Mucosa of descending colon (tissue), 3 donors: ENCODE measurements around the gene CERS6. TPM values are rescaled to one million over a fixed set of nuclear protein-coding genes. Genes with fewer than 3 reads are reported as not detected.
A peak's percentile ranks its signal among the peaks of the same experiment; 100 is the strongest.

ENCODE experiments used
- ATAC-seq: fragments of 200-7000 bp; cut with Tn5 transposase; one replicate; pipeline ENCODE4 v1.9.1; 2020; ENCODE audit warnings: mild to moderate bottlenecking, moderate library complexity
- DNase-seq, 3 donors: peaks; one replicate each; pipeline ENCODE4 v3.0.0-alpha.2; 2020
- H3K36me3 ChIP-seq: fragments of 200-600 bp; one replicate; pipeline ENCODE4 v1.8.0; 2021; ENCODE audit warnings: low read depth, mild to moderate bottlenecking
- H3K4me1 ChIP-seq: fragments of 200-600 bp; one replicate; pipeline ENCODE4 v1.8.0; 2021; ENCODE audit warnings: low read depth, mild to moderate bottlenecking
- H3K4me3 ChIP-seq: fragments of 200-600 bp; one replicate; pipeline ENCODE4 v1.8.0; 2021; ENCODE audit warnings: mild to moderate bottlenecking
- H3K9me3 ChIP-seq: fragments of 200-600 bp; one replicate; pipeline ENCODE4 v1.8.0; 2021; ENCODE audit warnings: mild to moderate bottlenecking
- CTCF ChIP-seq: fragments of 200-600 bp; IDR thresholded peaks from one replicate; pipeline ENCODE4 v1.8.0; 2022; ENCODE audit warnings: antibody characterized with exemption, mild to moderate bottlenecking
- intact Hi-C, 2 donors: fragments of 100-400 bp; cut with DNase I in 1 of 2; cut with micrococcal nuclease in 1 of 2; formaldehyde crosslinking; loops; one replicate each; pipeline versions ENCODE4 v1.11.0 to v1.11.1; 2022; cut with DNase I, micrococcal nuclease
- total RNA-seq, 3 donors: library from RNA; stranded (reverse); fragmentation: NEBNext Ultra II Directional in 2 of 3; extraction: Animal tissue kit (Norgen Biotek cat#: 25700) in 2 of 3; gene quantifications; one replicate each; pipeline versions ENCODE4 v1.2.1 to v1.2.4, GENCODE V29; 2021 to 2023
- donor health status: DM: no; HTN: no; CAD: no; lungs with moderate emphysema.
- donor health status: DM: no; HTN: no; CAD: no.
- donor health status: DM: no; HTN: yes; CAD: no.

CERS6 gene
- total RNA-seq, 3 donors from 2014 or later = 27.4 to 67.2 (median 65.0) TPM

- intact Hi-C loops = no loop called here
- Histone ChIP-seq H3K36me3 (no peaks in the 10 kb centered on the region), H3K9me3 (no peaks in the 10 kb centered on the region), H3K4me3 (no peak overlapping the region), H3K4me1 (peaks cover 3% of the 10 kb centered on the region)
- TF ChIP-seq CTCF = no peak
- no peak for ATAC-seq
- no peak for DNase-seq
Observed at GRCh38 chr2:168692132-168692744, 236.2 kb downstream of the CERS6 start.

GRCh38 chr2:168694173-168694572, 238.1 kb downstream of the CERS6 start:
- Histone ChIP-seq H3K36me3 (no peaks in the 10 kb centered on the region), H3K9me3 (no peaks in the 10 kb centered on the region), H3K4me1 (peaks cover 13% of the 10 kb centered on the region), H3K4me3 (no peak overlapping the region)
- no peak for TF ChIP-seq CTCF
- intact Hi-C loops = no loop called here
- ATAC-seq (no peak), DNase-seq (peak in 1 of 3 donors; percentile 38)

- peaks cover 18% of the 10 kb centered on the region for H3K4me1 ChIP-seq
- no peak overlapping the region for H3K4me3 ChIP-seq
- H3K9me3 ChIP-seq = no peaks in the 10 kb centered on the region
- ATAC-seq = peak; percentile 51
- DNase-seq = no peak
- TF ChIP-seq CTCF = no peak
- H3K36me3 ChIP-seq = no peaks in the 10 kb centered on the region
- intact Hi-C loops = no loop called here
Observed at GRCh38 chr2:168694866-168695265, 238.8 kb downstream of the CERS6 start.

GRCh38 chr2:168697668-168698121, 241.6 kb downstream of the CERS6 start:
- DNase-seq = peak; percentile 52 to 67 (median 61)
- ATAC-seq = peak; percentile 76
- TF ChIP-seq CTCF = no peak
- Histone ChIP-seq H3K4me3 (no peak overlapping the region), H3K9me3 (no peaks in the 10 kb centered on the region), H3K36me3 (no peaks in the 10 kb centered on the region), H3K4me1 (peaks cover 22% of the 10 kb centered on the region)
- intact Hi-C loops = no loop called here

GRCh38 chr2:168698969-168699368, 242.9 kb downstream of the CERS6 start:
- intact Hi-C loops = no loop called here
- peaks cover 23% of the 10 kb centered on the region for H3K4me1 ChIP-seq
- no peak for DNase-seq

More at GRCh38 chr2:168698969-168699368, 242.9 kb downstream of the CERS6 start:
- ATAC-seq = no peak
- no peaks in the 10 kb centered on the region for H3K36me3 ChIP-seq
- no peak overlapping the region for H3K4me3 ChIP-seq
- H3K9me3 ChIP-seq = no peaks in the 10 kb centered on the region
- no peak for TF ChIP-seq CTCF
